ENCODE measurements around the gene HIRA.

The HIRA gene

GRCh38 chr22:19402642-19403191 lies 28.8 kb downstream of the HIRA start:
- TF ChIP-seq POLR2A (IDR thresholded peaks at IDR 0.05; ENCODE audit: low read depth, low read length) (no peak), POLR2AphosphoS5 (IDR thresholded peaks at IDR 0.05; ENCODE audit: low read depth, low read length) (no peak), TAF1 (IDR thresholded peaks at IDR 0.05; ENCODE audit: borderline replicate concordance, low read depth, low read length) (no peak)
- FAIRE-seq, result no peak
- DNase-seq (ENCODE audit: insufficient read length), result no peak

GRCh38 chr22:19401483-19401882 lies 30.1 kb downstream of the HIRA start:
- DNase-seq (ENCODE audit: insufficient read length) (no peak), FAIRE-seq (no peak)
- TF ChIP-seq TAF1 (IDR thresholded peaks at IDR 0.05; ENCODE audit: borderline replicate concordance, low read depth, low read length) (no peak), POLR2A (IDR thresholded peaks at IDR 0.05; ENCODE audit: low read depth, low read length) (no peak), POLR2AphosphoS5 (IDR thresholded peaks at IDR 0.05; ENCODE audit: low read depth, low read length) (no peak)

- no peak for FAIRE-seq
- no peak for TF ChIP-seq POLR2A (IDR thresholded peaks at IDR 0.05; ENCODE audit: low read depth, low read length)
- TF ChIP-seq TAF1 (IDR thresholded peaks at IDR 0.05; ENCODE audit: borderline replicate concordance, low read depth, low read length), result no peak
- TF ChIP-seq POLR2AphosphoS5 (IDR thresholded peaks at IDR 0.05; ENCODE audit: low read depth, low read length), result no peak
- no peak for DNase-seq (ENCODE audit: insufficient read length)
Observed at GRCh38 chr22:19400881-19401280, 30.7 kb downstream of the HIRA start.

- no peak for DNase-seq (ENCODE audit: insufficient read length)
- TF ChIP-seq POLR2AphosphoS5 (IDR thresholded peaks at IDR 0.05; ENCODE audit: low read depth, low read length) (no peak), POLR2A (IDR thresholded peaks at IDR 0.05; ENCODE audit: low read depth, low read length) (no peak), TAF1 (IDR thresholded peaks at IDR 0.05; ENCODE audit: borderline replicate concordance, low read depth, low read length) (no peak)
- FAIRE-seq, result no peak
Observed at GRCh38 chr22:19398652-19399051, 32.9 kb downstream of the HIRA start.

- TF ChIP-seq POLR2AphosphoS5 (IDR thresholded peaks at IDR 0.05; ENCODE audit: low read depth, low read length) (no peak), POLR2A (IDR thresholded peaks at IDR 0.05; ENCODE audit: low read depth, low read length) (no peak), TAF1 (IDR thresholded peaks at IDR 0.05; ENCODE audit: borderline replicate concordance, low read depth, low read length) (no peak)
- no peak for FAIRE-seq
- no peak for DNase-seq (ENCODE audit: insufficient read length)
Observed at GRCh38 chr22:19398206-19398605, 33.3 kb downstream of the HIRA start.

GRCh38 chr22:19397734-19398104 lies 33.8 kb downstream of the HIRA start:
- FAIRE-seq (no peak), DNase-seq (ENCODE audit: insufficient read length) (no peak)
- no peak for TF ChIP-seq TAF1 (IDR thresholded peaks at IDR 0.05; ENCODE audit: borderline replicate concordance, low read depth, low read length)
- no peak for TF ChIP-seq POLR2A (IDR thresholded peaks at IDR 0.05; ENCODE audit: low read depth, low read length)
- no peak for TF ChIP-seq POLR2AphosphoS5 (IDR thresholded peaks at IDR 0.05; ENCODE audit: low read depth, low read length)

- TF ChIP-seq POLR2AphosphoS5 (IDR thresholded peaks at IDR 0.05; ENCODE audit: low read depth, low read length) (no peak), POLR2A (IDR thresholded peaks at IDR 0.05; ENCODE audit: low read depth, low read length) (no peak), TAF1 (IDR thresholded peaks at IDR 0.05; ENCODE audit: borderline replicate concordance, low read depth, low read length) (no peak)
- DNase-seq (ENCODE audit: insufficient read length), result no peak
- no peak for FAIRE-seq
Observed at GRCh38 chr22:19396934-19397733, 34.4 kb downstream of the HIRA start.

GRCh38 chr22:19396561-19396933 lies 35.0 kb downstream of the HIRA start:
- FAIRE-seq (no peak), DNase-seq (ENCODE audit: insufficient read length) (no peak)
- no peak for TF ChIP-seq POLR2A (IDR thresholded peaks at IDR 0.05; ENCODE audit: low read depth, low read length)
- no peak for TF ChIP-seq POLR2AphosphoS5 (IDR thresholded peaks at IDR 0.05; ENCODE audit: low read depth, low read length)
- TF ChIP-seq TAF1 (IDR thresholded peaks at IDR 0.05; ENCODE audit: borderline replicate concordance, low read depth, low read length), result no peak

GRCh38 chr22:19395276-19395675 lies 36.3 kb downstream of the HIRA start:
- no peak for DNase-seq (ENCODE audit: insufficient read length)
- FAIRE-seq, result no peak
- TF ChIP-seq TAF1 (IDR thresholded peaks at IDR 0.05; ENCODE audit: borderline replicate concordance, low read depth, low read length) (no peak), POLR2A (IDR thresholded peaks at IDR 0.05; ENCODE audit: low read depth, low read length) (no peak), POLR2AphosphoS5 (IDR thresholded peaks at IDR 0.05; ENCODE audit: low read depth, low read length) (no peak)

GRCh38 chr22:19394274-19395050 lies 37.1 kb downstream of the HIRA start:
- TF ChIP-seq TAF1 (IDR thresholded peaks at IDR 0.05; ENCODE audit: borderline replicate concordance, low read depth, low read length) (no peak), POLR2A (IDR thresholded peaks at IDR 0.05; ENCODE audit: low read depth, low read length) (no peak), POLR2AphosphoS5 (IDR thresholded peaks at IDR 0.05; ENCODE audit: low read depth, low read length) (no peak)
- no peak for FAIRE-seq

GRCh38 chr22:19393704-19394103 lies 37.8 kb downstream of the HIRA start:
- no peak for FAIRE-seq
- DNase-seq (ENCODE audit: insufficient read length), result no peak
- TF ChIP-seq TAF1 (IDR thresholded peaks at IDR 0.05; ENCODE audit: borderline replicate concordance, low read depth, low read length), result no peak

More at GRCh38 chr22:19394274-19395050, 37.1 kb downstream of the HIRA start:
- no peak for DNase-seq (ENCODE audit: insufficient read length)
